ENCODE data around the gene ADGRD1. TPM values are rescaled to one million over a fixed set of nuclear protein-coding genes. Genes with fewer than 3 reads are reported as not detected.

ADGRD1 gene
- total RNA-seq, 1 donor from 2014 or later: 0.08 TPM

DNA sequence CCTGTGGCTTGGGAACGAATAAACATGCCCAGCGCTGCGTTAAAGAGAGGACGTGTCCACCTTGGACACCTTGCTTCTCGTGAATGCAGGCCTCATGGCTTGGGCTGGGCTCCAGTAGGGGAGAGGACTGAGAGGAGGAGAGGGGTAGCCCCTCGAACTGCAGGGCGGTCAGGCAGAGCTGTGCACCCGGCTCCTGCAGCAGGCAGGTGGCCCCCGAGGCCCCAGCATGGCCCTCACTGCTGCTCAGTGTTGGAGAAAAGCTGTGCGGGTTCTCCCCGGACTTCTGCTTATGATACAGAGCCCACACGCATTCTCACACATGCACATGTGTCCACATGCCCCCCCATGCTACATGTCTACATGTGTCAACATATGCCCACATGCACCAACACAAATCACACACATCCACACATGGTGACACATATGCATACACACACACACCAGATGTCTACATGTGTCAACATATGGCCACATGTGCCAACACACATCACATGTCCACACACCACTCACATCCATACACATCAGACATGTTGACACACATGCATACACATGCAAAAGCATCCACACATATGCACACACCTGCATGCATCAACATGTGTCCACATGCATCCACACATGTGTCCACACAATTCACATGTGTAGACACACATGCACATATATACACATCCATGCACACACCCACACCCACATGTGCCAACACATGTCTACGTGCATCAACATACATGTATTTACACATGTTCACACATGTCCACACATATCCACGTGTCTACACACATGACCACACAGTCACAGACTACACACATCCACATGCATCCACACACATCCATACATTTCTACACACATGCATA lies 3.0 kb downstream of the ADGRD1 start:
- DNase-seq (ENCODE audit: low read depth): no peak
- H3K4me3 ChIP-seq (ENCODE audit: low read depth, low read length): no peak overlapping the region
- TF ChIP-seq, protein P1, sequence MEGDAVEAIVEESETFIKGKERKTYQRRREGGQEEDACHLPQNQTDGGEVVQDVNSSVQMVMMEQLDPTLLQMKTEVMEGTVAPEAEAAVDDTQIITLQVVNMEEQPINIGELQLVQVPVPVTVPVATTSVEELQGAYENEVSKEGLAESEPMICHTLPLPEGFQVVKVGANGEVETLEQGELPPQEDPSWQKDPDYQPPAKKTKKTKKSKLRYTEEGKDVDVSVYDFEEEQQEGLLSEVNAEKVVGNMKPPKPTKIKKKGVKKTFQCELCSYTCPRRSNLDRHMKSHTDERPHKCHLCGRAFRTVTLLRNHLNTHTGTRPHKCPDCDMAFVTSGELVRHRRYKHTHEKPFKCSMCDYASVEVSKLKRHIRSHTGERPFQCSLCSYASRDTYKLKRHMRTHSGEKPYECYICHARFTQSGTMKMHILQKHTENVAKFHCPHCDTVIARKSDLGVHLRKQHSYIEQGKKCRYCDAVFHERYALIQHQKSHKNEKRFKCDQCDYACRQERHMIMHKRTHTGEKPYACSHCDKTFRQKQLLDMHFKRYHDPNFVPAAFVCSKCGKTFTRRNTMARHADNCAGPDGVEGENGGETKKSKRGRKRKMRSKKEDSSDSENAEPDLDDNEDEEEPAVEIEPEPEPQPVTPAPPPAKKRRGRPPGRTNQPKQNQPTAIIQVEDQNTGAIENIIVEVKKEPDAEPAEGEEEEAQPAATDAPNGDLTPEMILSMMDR (IDR thresholded peaks at IDR 0.05; ENCODE audit: insufficient read depth, low read length, poor library complexity, severe bottlenecking): no peak
- H3K36me3 ChIP-seq (ENCODE audit: control insufficient read depth, insufficient read depth, low read length): no peaks in the 10 kb centered on the region
- peaks cover 7% of the 10 kb centered on the region for H3K27me3 ChIP-seq (ENCODE audit: control insufficient read depth, insufficient read depth, low read length)

DNA sequence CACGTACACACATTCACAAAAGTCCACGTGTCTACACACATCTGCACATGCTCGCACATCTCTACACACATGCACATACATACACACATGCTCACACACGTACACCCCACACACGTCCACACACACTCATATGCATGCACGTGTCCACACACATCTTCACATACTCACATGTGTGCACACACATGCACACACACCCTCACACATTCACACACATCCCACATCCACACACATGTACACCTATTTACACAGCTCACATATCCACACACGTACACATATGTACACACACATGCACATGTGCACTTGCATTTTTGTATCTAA lies 3.6 kb downstream of the ADGRD1 start:
- TF ChIP-seq, protein P1 (IDR thresholded peaks at IDR 0.05; ENCODE audit: insufficient read depth, low read length, poor library complexity, severe bottlenecking): no peak
- Histone ChIP-seq H3K27me3 (ENCODE audit: control insufficient read depth, insufficient read depth, low read length) (peaks cover 5% of the 10 kb centered on the region), H3K36me3 (ENCODE audit: control insufficient read depth, insufficient read depth, low read length) (no peaks in the 10 kb centered on the region), H3K4me3 (ENCODE audit: low read depth, low read length) (no peak overlapping the region)
- no peak for DNase-seq (ENCODE audit: low read depth)

DNA sequence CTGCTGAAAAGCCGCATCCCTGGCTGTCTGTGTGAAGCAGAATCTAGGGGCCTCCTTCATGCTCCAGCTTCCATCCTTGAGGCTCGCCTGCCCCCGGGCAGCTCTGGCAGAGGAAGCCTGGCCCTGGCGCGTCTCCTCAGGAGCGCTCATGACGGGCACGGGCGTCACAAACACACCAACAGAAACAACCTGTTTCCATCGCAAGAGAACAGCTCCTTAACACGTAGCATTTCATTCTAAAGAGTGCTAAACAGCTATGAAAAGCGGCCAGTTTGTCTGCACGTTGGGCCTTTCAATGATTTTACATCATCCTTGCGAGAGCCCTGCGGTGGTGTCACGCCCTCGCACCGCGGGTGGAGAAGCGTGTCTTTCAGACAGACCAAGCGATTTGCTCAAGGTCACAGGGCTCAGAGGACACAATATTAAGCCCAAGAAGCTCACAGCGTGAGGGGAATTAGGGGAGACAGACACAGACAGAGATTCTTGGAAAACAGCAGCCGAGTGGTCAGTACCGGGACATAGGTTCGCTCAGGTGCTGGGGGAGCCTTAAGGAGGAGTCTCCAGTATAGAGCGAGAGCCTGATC lies 4.9 kb downstream of the ADGRD1 start:
- TF ChIP-seq, protein P1 (IDR thresholded peaks at IDR 0.05; ENCODE audit: insufficient read depth, low read length, poor library complexity, severe bottlenecking): no peak
- Histone ChIP-seq H3K4me3 (ENCODE audit: low read depth, low read length) (no peak overlapping the region), H3K36me3 (ENCODE audit: control insufficient read depth, insufficient read depth, low read length) (no peaks in the 10 kb centered on the region), H3K27me3 (ENCODE audit: control insufficient read depth, insufficient read depth, low read length) (peaks cover 5% of the 10 kb centered on the region)
- DNase-seq (ENCODE audit: low read depth): no peak

DNA sequence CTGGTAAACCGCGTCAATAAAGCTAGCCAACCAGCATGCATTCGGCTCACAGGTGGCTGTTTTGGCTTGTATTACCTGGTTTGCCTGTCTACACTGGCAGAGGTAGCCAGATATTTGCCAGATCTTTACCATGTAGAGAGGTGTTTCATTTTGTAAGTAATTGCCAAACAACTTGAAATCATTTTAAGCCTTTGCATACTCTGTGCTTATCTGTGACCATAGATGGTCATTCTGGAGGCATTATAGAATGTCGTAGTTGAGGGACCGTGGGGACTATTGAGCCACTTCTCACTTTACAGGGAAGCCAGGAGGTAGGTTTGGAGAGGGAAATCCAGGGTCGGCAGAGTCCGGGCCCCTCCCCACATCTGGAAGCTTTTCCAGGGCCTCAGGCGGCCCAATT lies 5.9 kb downstream of the ADGRD1 start:
- peaks cover 1% of the 10 kb centered on the region for H3K27me3 ChIP-seq (ENCODE audit: control insufficient read depth, insufficient read depth, low read length)
- TF ChIP-seq, protein P1 (IDR thresholded peaks at IDR 0.05; ENCODE audit: insufficient read depth, low read length, poor library complexity, severe bottlenecking): no peak

DNA sequence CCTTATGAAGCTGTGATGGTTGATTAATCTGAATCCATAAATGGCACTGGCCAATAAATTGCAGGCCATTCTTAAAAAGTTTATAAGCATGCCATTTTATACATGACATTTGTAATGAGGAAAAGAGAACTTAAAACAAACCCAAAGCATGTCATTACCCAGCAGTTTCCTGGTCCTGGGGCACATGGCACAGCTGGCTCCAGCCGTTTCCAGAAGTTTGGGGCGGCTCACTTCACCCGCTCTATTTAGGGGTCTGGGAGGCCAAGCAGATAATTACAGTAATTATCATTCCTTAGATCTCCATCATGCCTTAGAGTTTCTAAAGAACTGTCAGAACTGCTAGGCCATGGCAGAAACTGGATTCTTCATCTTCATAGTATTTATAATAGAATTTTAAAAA lies 6.4 kb downstream of the ADGRD1 start:
- DNase-seq (ENCODE audit: low read depth): no peak
- Histone ChIP-seq H3K36me3 (ENCODE audit: control insufficient read depth, insufficient read depth, low read length) (no peaks in the 10 kb centered on the region), H3K27me3 (ENCODE audit: control insufficient read depth, insufficient read depth, low read length) (no peaks in the 10 kb centered on the region), H3K4me3 (ENCODE audit: low read depth, low read length) (no peak overlapping the region)
- TF ChIP-seq, protein P1 (IDR thresholded peaks at IDR 0.05; ENCODE audit: insufficient read depth, low read length, poor library complexity, severe bottlenecking): no peak

More for the DNA sequence above, 5.9 kb downstream of the ADGRD1 start:
- Histone ChIP-seq H3K4me3 (ENCODE audit: low read depth, low read length) (no peak overlapping the region), H3K36me3 (ENCODE audit: control insufficient read depth, insufficient read depth, low read length) (no peaks in the 10 kb centered on the region)
- no peak for DNase-seq (ENCODE audit: low read depth)

Measured in kidney epithelial cell (primary cell).